B cell (primary cell): Measurements from ENCODE around the gene CLIP1.

Experiments
- CTCF ChIP-seq: fragments of 200-600 bp; IDR thresholded peaks from one replicate; pipeline ENCODE4 v1.8.0; 2022; ENCODE audit warnings: antibody characterized with exemption, mild to moderate bottlenecking
- EZH2 ChIP-seq: IDR thresholded peaks from 2 replicates; pipeline ENCODE4 v1.6.1; 2012; ENCODE audit warnings: borderline replicate concordance, low read depth, mild to moderate bottlenecking, moderate library complexity, low read length; ENCODE audit not compliant: insufficient read depth, poor library complexity, severe bottlenecking

- TF ChIP-seq CTCF (no peak), EZH2 (no peak)
Observed at GRCh38 chr12:122276242-122276641, 146.2 kb downstream of the CLIP1 start.
